ENCODE results near the gene KCTD8.

Gene KCTD8
- 0 reads per million in 3 donors for total RNA-seq

DNA sequence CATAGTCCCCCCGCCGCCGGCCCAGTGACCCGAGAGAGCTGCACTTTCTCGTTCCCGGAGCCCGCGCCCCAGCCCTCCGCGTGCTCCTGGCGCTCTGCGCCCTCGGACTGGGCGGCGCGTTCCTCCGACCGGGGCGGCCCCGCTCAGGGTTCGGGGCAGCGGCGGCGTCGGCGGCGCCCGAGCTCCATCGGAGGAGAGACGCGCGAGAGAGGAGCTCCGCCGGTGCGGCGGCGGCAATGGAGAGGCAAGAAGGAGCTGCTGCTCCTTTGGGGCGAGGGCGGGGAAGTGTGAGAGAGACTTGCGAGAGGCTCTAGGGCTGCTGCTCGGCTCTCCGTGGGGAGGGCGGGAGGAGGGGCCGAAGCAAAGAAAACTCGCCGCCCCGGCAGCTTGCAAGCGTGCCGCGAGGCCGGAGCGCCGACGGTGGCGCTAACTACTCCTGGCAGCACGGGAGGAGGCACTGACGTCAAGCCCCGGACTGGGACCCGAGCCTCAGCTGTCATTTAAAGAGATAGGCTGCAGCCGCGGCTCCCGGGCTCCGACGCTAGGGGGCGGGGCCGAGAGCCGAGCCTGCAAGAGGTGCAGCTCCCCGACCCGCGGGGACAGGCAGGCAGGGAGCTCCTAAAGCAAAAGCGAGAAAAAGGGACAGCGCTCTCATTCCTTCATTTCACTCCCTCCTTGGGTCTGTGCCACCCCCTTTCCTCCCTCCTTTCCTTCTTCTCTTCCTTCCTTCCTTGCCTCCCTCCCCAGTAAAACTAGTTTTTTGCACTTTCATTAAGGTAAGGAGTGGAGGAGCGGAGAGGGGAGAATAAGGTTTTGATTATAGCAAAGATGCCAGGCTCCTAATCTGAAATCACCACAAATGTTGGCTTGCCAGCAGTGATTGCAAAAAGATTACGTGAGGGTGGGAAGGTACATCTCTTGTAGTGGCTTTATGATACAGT is at the start of gene KCTD8:
KCTD8 (minus strand) TSS at position 289 of the 941 bp plus-strand sequence.
- Histone ChIP-seq H3K4me1 (ENCODE audit: control insufficient read depth, insufficient read depth, low read length, poor library complexity, severe bottlenecking) (peaks cover 8% of the 10 kb centered on the region), H3K36me3 (ENCODE audit: control insufficient read depth, insufficient read depth, low read length) (no peaks in the 10 kb centered on the region), H3K9me3 (ENCODE audit: control insufficient read depth, low read length) (no peaks in the 10 kb centered on the region), H3K27ac (ENCODE audit: insufficient read depth, low read length, poor library complexity, severe bottlenecking) (no peak within 1 kb of the TSS), H3K27me3 (replicated peaks; ENCODE audit: control insufficient read depth, insufficient read depth, low read length, poor library complexity, severe bottlenecking) (no peaks in the 10 kb centered on the region), H3K4me3 (ENCODE audit: insufficient read depth, low read depth, low read length, poor library complexity, severe bottlenecking) (peak within 1 kb of the TSS; percentile 39)
- DNase-seq, result no peak

DNA sequence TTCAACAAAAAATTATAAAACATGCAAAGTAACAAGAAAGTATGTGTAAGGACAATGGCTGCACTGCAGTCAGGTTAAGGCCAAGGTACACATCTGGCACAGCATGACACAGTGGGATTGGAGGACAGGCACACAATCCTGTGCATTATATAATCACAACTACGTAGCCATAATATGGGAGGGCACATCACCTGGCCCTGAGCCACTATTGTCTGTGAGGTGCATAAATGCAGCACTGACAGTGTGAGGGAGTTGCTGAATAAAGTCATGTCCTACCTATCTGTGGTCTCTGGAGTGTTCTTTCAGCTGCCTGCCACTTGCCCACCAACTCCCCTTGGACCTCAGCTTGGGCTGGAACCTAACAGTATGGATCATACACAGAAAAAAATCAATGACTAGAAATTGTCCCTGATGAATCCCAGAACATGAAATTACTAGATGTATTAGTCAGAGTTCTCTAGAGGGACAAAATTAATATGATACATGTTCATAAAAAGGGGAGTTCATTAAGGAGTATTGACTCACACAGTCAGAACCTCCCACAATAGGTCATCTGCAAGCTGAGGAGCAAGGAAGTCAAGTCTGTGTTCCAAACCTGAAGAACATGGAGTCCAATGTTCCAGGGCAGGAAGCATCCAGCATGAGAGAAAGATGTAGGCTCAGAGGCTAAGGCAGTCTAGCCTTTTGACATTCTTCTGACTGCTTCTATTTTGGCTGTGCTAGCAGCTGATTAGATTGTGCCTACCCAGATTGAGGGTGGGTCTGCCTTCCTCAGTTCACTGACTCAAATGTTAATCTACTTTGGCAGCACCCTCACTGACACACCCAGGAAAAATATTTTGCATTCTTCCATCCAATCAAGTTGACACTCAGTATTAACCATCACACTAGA is 46.4 kb upstream of the KCTD8 start:
- Histone ChIP-seq H3K9me3 (ENCODE audit: control insufficient read depth, low read length) (no peaks in the 10 kb centered on the region), H3K4me1 (ENCODE audit: control insufficient read depth, insufficient read depth, low read length, poor library complexity, severe bottlenecking) (no peaks in the 10 kb centered on the region), H3K27ac (ENCODE audit: insufficient read depth, low read length, poor library complexity, severe bottlenecking) (no peak overlapping the region), H3K36me3 (ENCODE audit: control insufficient read depth, insufficient read depth, low read length) (no peaks in the 10 kb centered on the region), H3K27me3 (replicated peaks; ENCODE audit: control insufficient read depth, insufficient read depth, low read length, poor library complexity, severe bottlenecking) (no peaks in the 10 kb centered on the region), H3K4me3 (ENCODE audit: insufficient read depth, low read depth, low read length, poor library complexity, severe bottlenecking) (no peak overlapping the region)
- no peak for DNase-seq

DNA sequence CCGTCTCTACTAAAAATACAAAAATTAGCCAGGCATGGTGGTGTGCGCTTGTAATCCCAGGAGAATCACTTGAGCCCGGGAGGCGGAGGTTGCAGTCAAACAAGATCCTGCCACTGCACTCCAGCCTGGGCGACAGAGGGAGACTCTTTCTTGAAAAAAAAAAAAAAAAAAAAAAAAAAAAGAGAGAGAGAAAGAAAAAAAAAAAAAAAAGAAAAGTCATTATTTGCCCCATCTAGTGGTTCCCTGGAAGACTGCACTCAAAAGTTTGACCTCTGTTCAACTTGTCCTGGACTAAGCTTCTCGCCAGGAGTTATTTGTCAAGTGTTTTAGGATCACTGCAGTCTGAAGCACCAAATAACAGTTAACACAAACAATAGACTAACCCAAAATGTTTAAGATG is 45.3 kb upstream of the KCTD8 start:
- H3K4me1 ChIP-seq (ENCODE audit: control insufficient read depth, insufficient read depth, low read length, poor library complexity, severe bottlenecking), result no peaks in the 10 kb centered on the region
- DNase-seq, result no peak
- H3K27ac ChIP-seq (ENCODE audit: insufficient read depth, low read length, poor library complexity, severe bottlenecking), result no peak overlapping the region
- H3K4me3 ChIP-seq (ENCODE audit: insufficient read depth, low read depth, low read length, poor library complexity, severe bottlenecking), result no peak overlapping the region
- no peaks in the 10 kb centered on the region for H3K27me3 ChIP-seq (replicated peaks; ENCODE audit: control insufficient read depth, insufficient read depth, low read length, poor library complexity, severe bottlenecking)
- no peaks in the 10 kb centered on the region for H3K9me3 ChIP-seq (ENCODE audit: control insufficient read depth, low read length)
- no peaks in the 10 kb centered on the region for H3K36me3 ChIP-seq (ENCODE audit: control insufficient read depth, insufficient read depth, low read length)

DNA sequence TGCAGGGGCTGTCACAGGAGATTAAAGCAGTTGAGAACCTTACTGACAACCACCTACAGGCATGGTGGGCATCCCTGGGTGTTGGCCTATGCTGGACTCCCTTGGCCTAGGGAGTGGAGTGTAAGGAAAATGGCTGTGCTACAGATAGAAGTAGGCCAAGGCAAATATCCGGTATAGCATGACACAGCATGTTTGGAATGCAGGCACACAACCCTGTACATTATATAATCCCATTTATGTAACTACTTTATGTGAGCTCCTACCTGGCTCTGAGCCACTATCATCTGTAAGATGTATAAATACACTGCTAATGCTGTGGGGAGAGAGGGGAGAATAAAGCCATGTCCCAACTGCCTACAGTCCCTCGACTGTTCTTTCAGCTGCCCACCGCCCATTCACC is 38.7 kb upstream of the KCTD8 start:
- no peak for DNase-seq
- Histone ChIP-seq H3K27me3 (replicated peaks; ENCODE audit: control insufficient read depth, insufficient read depth, low read length, poor library complexity, severe bottlenecking) (no peaks in the 10 kb centered on the region), H3K4me3 (ENCODE audit: insufficient read depth, low read depth, low read length, poor library complexity, severe bottlenecking) (no peak overlapping the region), H3K27ac (ENCODE audit: insufficient read depth, low read length, poor library complexity, severe bottlenecking) (no peak overlapping the region), H3K36me3 (ENCODE audit: control insufficient read depth, insufficient read depth, low read length) (no peaks in the 10 kb centered on the region), H3K9me3 (ENCODE audit: control insufficient read depth, low read length) (no peaks in the 10 kb centered on the region), H3K4me1 (ENCODE audit: control insufficient read depth, insufficient read depth, low read length, poor library complexity, severe bottlenecking) (no peaks in the 10 kb centered on the region)

DNA sequence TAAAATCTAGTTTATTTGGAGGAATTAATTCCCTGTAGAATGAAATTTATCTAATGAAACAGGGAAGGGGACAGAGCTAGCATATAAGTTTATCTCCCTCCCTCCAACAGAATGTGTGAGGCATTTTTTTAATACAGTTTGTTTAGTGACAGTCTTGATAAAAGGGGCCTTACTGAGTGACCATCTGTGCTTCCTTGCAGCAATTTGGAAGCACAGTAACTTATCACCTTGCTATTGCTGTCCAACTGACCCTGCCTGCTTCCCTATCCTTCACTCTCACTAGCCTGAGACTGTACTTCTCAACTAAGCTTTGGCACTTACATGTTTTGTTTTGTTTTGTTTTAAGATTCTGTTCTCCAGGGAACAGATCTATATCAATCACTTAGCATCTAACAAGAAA is 31.1 kb upstream of the KCTD8 start:
- Histone ChIP-seq H3K36me3 (ENCODE audit: control insufficient read depth, insufficient read depth, low read length) (no peaks in the 10 kb centered on the region), H3K4me3 (ENCODE audit: insufficient read depth, low read depth, low read length, poor library complexity, severe bottlenecking) (no peak overlapping the region), H3K9me3 (ENCODE audit: control insufficient read depth, low read length) (no peaks in the 10 kb centered on the region), H3K4me1 (ENCODE audit: control insufficient read depth, insufficient read depth, low read length, poor library complexity, severe bottlenecking) (no peaks in the 10 kb centered on the region), H3K27me3 (replicated peaks; ENCODE audit: control insufficient read depth, insufficient read depth, low read length, poor library complexity, severe bottlenecking) (no peaks in the 10 kb centered on the region), H3K27ac (ENCODE audit: insufficient read depth, low read length, poor library complexity, severe bottlenecking) (no peak overlapping the region)
- DNase-seq, result no peak

DNA sequence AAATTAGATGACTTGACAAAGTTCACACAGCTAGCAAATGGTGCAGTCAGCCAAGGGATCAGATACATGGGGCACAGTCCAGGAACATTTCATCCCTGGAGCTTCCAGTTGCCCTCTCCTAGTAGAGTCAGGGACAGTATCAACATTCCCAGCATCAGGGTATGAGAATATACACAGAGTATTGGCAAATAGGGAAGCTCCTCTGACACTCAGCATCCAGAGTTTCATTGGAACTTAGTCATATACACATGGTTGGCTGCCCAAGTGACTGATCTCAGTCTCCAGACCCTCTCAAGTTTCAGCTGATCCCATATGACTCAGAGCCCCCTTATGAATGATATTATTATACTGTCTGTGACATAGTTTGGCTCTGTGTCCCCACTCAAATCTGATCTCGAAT is 13.7 kb upstream of the KCTD8 start:
- Histone ChIP-seq H3K4me1 (ENCODE audit: control insufficient read depth, insufficient read depth, low read length, poor library complexity, severe bottlenecking) (no peaks in the 10 kb centered on the region), H3K4me3 (ENCODE audit: insufficient read depth, low read depth, low read length, poor library complexity, severe bottlenecking) (no peak overlapping the region), H3K27ac (ENCODE audit: insufficient read depth, low read length, poor library complexity, severe bottlenecking) (no peak overlapping the region), H3K9me3 (ENCODE audit: control insufficient read depth, low read length) (no peaks in the 10 kb centered on the region), H3K36me3 (ENCODE audit: control insufficient read depth, insufficient read depth, low read length) (no peaks in the 10 kb centered on the region), H3K27me3 (replicated peaks; ENCODE audit: control insufficient read depth, insufficient read depth, low read length, poor library complexity, severe bottlenecking) (no peaks in the 10 kb centered on the region)
- DNase-seq, result no peak

DNA sequence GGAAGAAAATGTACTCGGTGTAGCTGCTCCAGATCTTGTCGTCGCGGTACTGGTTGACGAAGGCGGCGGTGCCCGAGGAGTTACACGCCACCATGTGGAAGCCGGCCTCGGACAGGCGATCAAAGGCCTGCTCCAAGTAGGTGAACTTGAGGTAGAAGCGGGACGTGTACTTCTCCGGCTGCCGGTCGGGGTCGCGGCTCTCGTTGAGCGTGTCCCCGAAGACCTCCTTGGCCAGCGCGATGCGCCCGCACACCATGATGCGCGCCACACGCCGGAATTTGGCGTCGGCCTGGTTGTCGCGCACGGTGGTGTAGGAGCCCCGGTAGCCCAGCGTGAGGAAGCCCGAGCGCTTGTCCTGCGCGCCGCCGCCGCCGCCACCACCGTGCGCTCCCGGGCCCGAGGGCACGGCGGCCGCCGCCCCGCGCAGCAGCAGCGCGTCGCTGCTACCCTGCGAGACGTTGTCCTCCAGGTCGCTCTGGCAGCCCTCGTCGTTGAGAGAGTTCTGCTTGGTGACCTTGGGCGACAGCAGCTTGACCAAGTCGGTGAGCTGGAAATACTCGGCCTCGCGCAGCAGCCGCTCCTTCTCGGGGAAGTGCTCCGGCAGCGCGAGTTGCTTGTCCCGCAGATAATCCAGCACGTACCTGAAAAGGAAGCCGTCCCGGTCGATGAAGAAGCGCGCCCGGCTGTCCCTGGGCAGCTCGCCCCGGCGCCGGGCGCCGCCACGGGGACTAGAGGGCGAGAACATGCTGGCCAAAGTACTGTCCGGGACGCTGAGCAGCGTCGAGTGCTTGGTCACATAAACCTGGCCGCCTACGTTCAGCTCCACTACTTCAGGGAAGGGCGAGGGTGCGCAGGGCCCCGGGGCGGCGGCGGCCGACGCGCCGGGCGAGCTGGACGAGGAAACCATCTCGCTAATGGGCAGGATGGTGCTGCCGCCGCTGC is 775 bp downstream of the KCTD8 start:
- Histone ChIP-seq H3K27me3 (replicated peaks; ENCODE audit: control insufficient read depth, insufficient read depth, low read length, poor library complexity, severe bottlenecking) (no peaks in the 10 kb centered on the region), H3K4me3 (ENCODE audit: insufficient read depth, low read depth, low read length, poor library complexity, severe bottlenecking) (peak overlapping the region; percentile 39), H3K27ac (ENCODE audit: insufficient read depth, low read length, poor library complexity, severe bottlenecking) (no peak overlapping the region)

DNA sequence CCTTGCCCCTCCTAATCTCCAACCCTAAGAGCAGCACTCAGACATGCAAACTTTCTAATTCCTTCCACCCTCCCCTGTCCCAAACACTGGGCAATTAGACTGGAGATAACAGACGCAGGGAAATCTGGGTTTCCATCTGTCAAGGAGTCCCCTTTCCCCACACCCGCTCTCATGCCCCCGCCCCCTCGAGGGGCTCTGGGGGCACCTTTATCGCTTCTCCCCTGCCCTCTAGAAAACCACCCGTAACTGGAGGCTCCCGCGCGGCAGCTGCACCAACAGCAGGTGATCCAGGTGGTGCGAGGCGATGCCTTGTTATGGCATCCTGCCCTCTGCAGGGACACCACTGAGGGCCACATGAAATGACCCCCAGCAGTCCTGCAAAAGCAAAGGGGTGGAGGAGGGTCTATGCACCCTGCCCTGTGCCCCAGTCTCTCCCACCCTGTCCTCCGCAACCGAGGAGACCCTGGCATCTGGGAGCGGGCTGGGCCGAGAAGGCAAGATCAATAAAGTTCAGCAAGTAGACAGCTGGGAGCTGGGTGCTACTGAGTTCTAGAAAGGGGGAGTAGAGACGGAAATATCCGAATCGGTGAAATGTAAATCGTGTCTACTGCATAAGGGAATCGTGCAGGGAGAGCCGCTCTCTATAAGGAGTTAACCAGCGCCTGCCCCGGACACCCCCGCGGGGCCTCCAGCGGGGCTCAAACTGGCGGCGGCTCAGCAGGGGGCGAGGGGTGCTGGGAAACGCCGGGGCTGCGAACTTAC is 1.6 kb downstream of the KCTD8 start:
- DNase-seq, result no peak
- Histone ChIP-seq H3K27me3 (replicated peaks; ENCODE audit: control insufficient read depth, insufficient read depth, low read length, poor library complexity, severe bottlenecking) (no peaks in the 10 kb centered on the region), H3K36me3 (ENCODE audit: control insufficient read depth, insufficient read depth, low read length) (no peaks in the 10 kb centered on the region), H3K4me1 (ENCODE audit: control insufficient read depth, insufficient read depth, low read length, poor library complexity, severe bottlenecking) (peaks cover 8% of the 10 kb centered on the region), H3K9me3 (ENCODE audit: control insufficient read depth, low read length) (no peaks in the 10 kb centered on the region), H3K4me3 (ENCODE audit: insufficient read depth, low read depth, low read length, poor library complexity, severe bottlenecking) (no peak overlapping the region), H3K27ac (ENCODE audit: insufficient read depth, low read length, poor library complexity, severe bottlenecking) (no peak overlapping the region)

More for the DNA sequence above, 775 bp downstream of the KCTD8 start:
- DNase-seq, result no peak
- Histone ChIP-seq H3K36me3 (ENCODE audit: control insufficient read depth, insufficient read depth, low read length) (no peaks in the 10 kb centered on the region), H3K4me1 (ENCODE audit: control insufficient read depth, insufficient read depth, low read length, poor library complexity, severe bottlenecking) (peaks cover 8% of the 10 kb centered on the region), H3K9me3 (ENCODE audit: control insufficient read depth, low read length) (no peaks in the 10 kb centered on the region)

DNA sequence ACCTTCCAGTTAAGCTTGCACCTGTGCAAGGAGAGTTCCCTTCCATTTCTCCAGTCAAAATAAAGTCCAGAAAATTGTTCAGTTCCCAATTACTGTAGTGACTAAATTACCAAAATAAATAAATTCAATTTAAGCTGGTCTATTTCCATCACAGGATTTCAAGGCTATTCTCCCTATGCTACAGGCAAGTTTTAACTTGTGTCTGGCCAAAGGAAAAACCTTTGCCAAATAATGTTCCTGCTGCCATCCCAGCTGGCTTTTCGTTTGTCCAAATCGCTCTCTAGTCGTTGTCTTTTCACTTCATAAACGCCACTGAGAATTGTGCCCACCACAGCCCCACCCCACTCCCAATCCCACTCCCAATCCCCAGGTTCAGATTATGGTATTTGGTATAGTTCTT is 2.4 kb downstream of the KCTD8 start:
- peaks cover 8% of the 10 kb centered on the region for H3K4me1 ChIP-seq (ENCODE audit: control insufficient read depth, insufficient read depth, low read length, poor library complexity, severe bottlenecking)
- H3K9me3 ChIP-seq (ENCODE audit: control insufficient read depth, low read length), result no peaks in the 10 kb centered on the region
- H3K4me3 ChIP-seq (ENCODE audit: insufficient read depth, low read depth, low read length, poor library complexity, severe bottlenecking), result no peak overlapping the region
- no peaks in the 10 kb centered on the region for H3K27me3 ChIP-seq (replicated peaks; ENCODE audit: control insufficient read depth, insufficient read depth, low read length, poor library complexity, severe bottlenecking)
- H3K27ac ChIP-seq (ENCODE audit: insufficient read depth, low read length, poor library complexity, severe bottlenecking), result no peak overlapping the region
- no peaks in the 10 kb centered on the region for H3K36me3 ChIP-seq (ENCODE audit: control insufficient read depth, insufficient read depth, low read length)
- DNase-seq, result no peak

Measured in effector memory CD4-positive, alpha-beta T cell (primary cell).